Heart right ventricle (tissue), 16 donors: Measurements from ENCODE around the gene WDR20. TPM values are rescaled to one million over a fixed set of nuclear protein-coding genes. Genes with fewer than 3 reads are reported as not detected.

Experiments used
- ATAC-seq, 8 donors: fragments of 200-7000 bp; cut with Tn5 transposase; one replicate each; pipeline ENCODE4 v1.9.1; 2020; ENCODE audit warnings: mild to moderate bottlenecking in 8 of 8, moderate library complexity in 8 of 8, moderate number of reproducible peaks in 1 of 8
- DNase-seq, 2 donors: peaks; one replicate each; pipeline ENCODE4 v3.0.0-alpha.2; 2020
- H3K27ac ChIP-seq, 10 donors: fragments of 200-600 bp; sonication (generic) in 2 of 10; one replicate each; pipeline versions ENCODE4 v1.5.0 to v1.8.0; 2020 to 2022; ENCODE audit warnings: mild to moderate bottlenecking in 3 of 10
- H3K27me3 ChIP-seq, 7 donors: fragments of 200-600 bp; one replicate each; pipeline ENCODE4 v1.8.0; 2021 to 2022; ENCODE audit warnings: mild to moderate bottlenecking in 2 of 7
- H3K36me3 ChIP-seq, 9 donors: fragments of 200-600 bp; sonication (generic) in 1 of 9; one replicate each; pipeline versions ENCODE4 v1.5.0 to v1.8.0; 2020 to 2022; ENCODE audit warnings: mild to moderate bottlenecking in 2 of 9
- H3K4me1 ChIP-seq, 9 donors: fragments of 200-600 bp; sonication (generic) in 1 of 9; one replicate each; pipeline versions ENCODE4 v1.5.0 to v1.8.0; 2020 to 2022; ENCODE audit warnings: mild to moderate bottlenecking in 4 of 9
- H3K4me3 ChIP-seq, 10 donors: fragments of 200-600 bp; sonication (generic) in 2 of 10; one replicate each; pipeline versions ENCODE4 v1.5.0 to v1.8.0; 2020 to 2022; ENCODE audit warnings: mild to moderate bottlenecking in 7 of 10, moderate library complexity in 2 of 10
- H3K9me3 ChIP-seq, 11 donors: fragments of 200-600 bp in 10 of 11; sonication (generic) in 2 of 11; one replicate each; pipeline versions ENCODE4 v1.5.0 to v1.8.0; 2013 to 2022; ENCODE audit warnings: mild to moderate bottlenecking in 2 of 11, control low read depth in 1 of 11, moderate library complexity in 1 of 11
- CTCF ChIP-seq, 9 donors: fragments of 200-600 bp; sonication (generic) in 2 of 9; IDR thresholded peaks; one replicate each; pipeline versions ENCODE4 v1.5.0 to v1.8.0; 2021 to 2022; ENCODE audit warnings: antibody characterized with exemption in 9 of 9, mild to moderate bottlenecking in 5 of 9, moderate library complexity in 1 of 9
- WGBS, 2 donors: extraction: QIAGEN DNeasy Blood & Tissue Kit; methylation state at CpG; one replicate each; pipeline ENCODE4 v1.1.7; 2013; ENCODE audit warnings: inconsistent platforms in 1 of 2; 5-methylcytosine and 5-hydroxymethylcytosine counted together
- intact Hi-C, 10 donors: fragments of 100-400 bp; cut with DNase I; formaldehyde crosslinking; loops; one replicate each; pipeline versions ENCODE4 v1.11.1 to v1.14.2; 2022
- polyA plus RNA-seq, 2 donors: library from polyadenylated mRNA; stranded (reverse); fragments of 200-250 nt; gene quantifications; one replicate each; pipeline ENCODE4 v1.2.3, GENCODE V29; 2013
- total RNA-seq, 10 donors: library from RNA; stranded (reverse); fragmentation: NEBNext Ultra II Directional in 3 of 10; extraction: Animal tissue kit (Norgen Biotek cat#: 25700) in 3 of 10; gene quantifications; one replicate each; pipeline versions ENCODE4 v1.2.1 to v1.2.4, GENCODE V29; 2021 to 2023
- donor health status: Arrhythmogenic right ventricular cardiomyopathy.
- donor health status: ischemic (EF 13 %, LVEDD 7.1; RV severe dilation, severe dysfunction).
- donor health status: healthy with polysubstance abuse.
- donor health status: DM: no; HTN: yes; CAD: no.
- donor health status: DM: no; HTN: no; CAD: no.
- donor health status: ischemic (EF 25% LVEDD 6.9; RV normal size, moderate dysfunction).
- donor health status: ischemic (EF 25% LVEDD 5.7; RV mildly dilated, moderate dysfunction).
- donor health status: healthy.
- donor health status: DM: yes; HTN: yes; CAD: no.
- donor health status: Ischemic cardiomyopathy.
- donor health status: ischemic (EF 35%, LVEDD 5.7; RV mildly dilated, moderate dysfunction).
- donor health status: nonischemic (EF 11% LVEDD 7.7; RV severe dilation, severe dysfunction).
- donor health status: DM: yes; HTN: yes; CAD: no.
- donor health status: PGD.
- donor health status: ischemic (EF 29% LVEDD 5.4; RV normal size, mild dysfunction).
- donor health status: nonischemic (EF 23%, LVEDD 6.1; RV moderate dilation, normal function).

WDR20 gene
- total and polyA plus RNA-seq, 12 donors = 10.7 to 28.0 (median 20.5) TPM

GRCh38 chr14:102229071-102229738, 89.5 kb downstream of the WDR20 start:
- Histone ChIP-seq H3K36me3 (peaks cover 0 to 57% (median 5%) of the 10 kb centered on the region in 9 donors), H3K4me3 (no peak overlapping the region), H3K27ac (no peak overlapping the region), H3K27me3 (no peaks in the 10 kb centered on the region), H3K4me1 (peaks cover 0 to 14% (median 0%) of the 10 kb centered on the region in 9 donors), H3K9me3 (no peaks in the 10 kb centered on the region)
- WGBS, 2 donors = 95 to 96% methylated on average over 43 of the region's 43 CpGs
- ATAC-seq (no peak), DNase-seq (no peak)
- no peak for TF ChIP-seq CTCF (IDR thresholded peaks at IDR 0.05)
- intact Hi-C loops = no loop called here

- Histone ChIP-seq H3K27ac (no peak overlapping the region), H3K9me3 (no peaks in the 10 kb centered on the region), H3K4me3 (no peak overlapping the region), H3K27me3 (no peaks in the 10 kb centered on the region), H3K4me1 (peaks cover 0 to 15% (median under 1%) of the 10 kb centered on the region in 9 donors), H3K36me3 (peaks cover 0 to 52% (median 5%) of the 10 kb centered on the region in 9 donors)
- intact Hi-C loops = loop anchor here in 1 of 10 donors (5.0 kb wide), 1 partner anchor 83 kb away; no protein-coding TSS in a partner anchor
- TF ChIP-seq CTCF (IDR thresholded peaks at IDR 0.05) = no peak
- ATAC-seq (no peak), DNase-seq (no peak)
- WGBS, 2 donors = 92 to 93% methylated on average over 9 of the region's 9 CpGs
Observed at GRCh38 chr14:102229739-102230092, 90.0 kb downstream of the WDR20 start.

GRCh38 chr14:102230481-102231210, 90.9 kb downstream of the WDR20 start:
- ATAC-seq = no peak
- H3K9me3 ChIP-seq = no peaks in the 10 kb centered on the region
- H3K36me3 ChIP-seq = peaks cover 0 to 47% (median 5%) of the 10 kb centered on the region in 9 donors
- H3K27ac ChIP-seq = no peak overlapping the region
- peaks cover 0 to 24% (median 6%) of the 10 kb centered on the region in 9 donors for H3K4me1 ChIP-seq
- H3K4me3 ChIP-seq = no peak overlapping the region
- intact Hi-C loops = loop anchor here in 1 of 10 donors (5.0 kb wide), 1 partner anchor 82 kb away; no protein-coding TSS in a partner anchor
- DNase-seq = no peak
- H3K27me3 ChIP-seq = no peaks in the 10 kb centered on the region
- no peak for TF ChIP-seq CTCF (IDR thresholded peaks at IDR 0.05)
- WGBS, 2 donors = 86 to 87% methylated on average over 22 of the region's 22 CpGs

- no peak overlapping the region for H3K27ac ChIP-seq
- peaks cover 0 to 47% (median 5%) of the 10 kb centered on the region in 9 donors for H3K36me3 ChIP-seq
- no peaks in the 10 kb centered on the region for H3K27me3 ChIP-seq
- intact Hi-C loops = loop anchor here in 1 of 10 donors (5.0 kb wide), 1 partner anchor 81 kb away; no protein-coding TSS in a partner anchor
- DNase-seq = no peak
- H3K9me3 ChIP-seq = no peaks in the 10 kb centered on the region
- TF ChIP-seq CTCF (IDR thresholded peaks at IDR 0.05) = no peak
- H3K4me1 ChIP-seq = peaks cover 0 to 26% (median 7%) of the 10 kb centered on the region in 9 donors
- WGBS, 2 donors = 90 to 92% methylated on average over 22 of the region's 22 CpGs
- no peak for ATAC-seq
- no peak overlapping the region for H3K4me3 ChIP-seq
Observed at GRCh38 chr14:102231476-102232347, 92.0 kb downstream of the WDR20 start.
